ENCODE results near the gene ACACA.

The ACACA gene

DNA sequence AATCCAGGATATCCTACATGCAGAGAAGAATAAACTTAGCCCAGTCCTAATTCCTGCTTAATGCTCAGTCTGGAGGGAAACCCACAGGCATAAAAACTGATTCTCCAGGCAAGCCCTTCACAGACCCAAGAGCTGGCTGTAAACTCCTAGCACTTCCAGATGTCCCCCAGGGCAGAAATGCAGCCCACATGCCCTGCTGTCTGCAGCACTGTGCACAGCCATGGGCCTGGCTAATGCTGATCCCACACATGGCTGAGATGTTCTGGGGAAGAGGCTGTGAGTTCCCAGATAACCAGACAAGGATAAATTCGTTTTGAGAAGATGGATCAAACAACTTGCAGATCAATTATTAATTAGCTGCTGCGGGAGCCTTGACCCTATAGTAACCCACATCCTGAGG lies 309.5 kb downstream of the ACACA start:
- Histone ChIP-seq H3K9me3 (no peaks in the 10 kb centered on the region), H3K36me3 (peaks cover 77% of the 10 kb centered on the region), H3K4me1 (peaks cover 5% of the 10 kb centered on the region; the same call in 1 of the 2 replicates), H3K27me3 (no peaks in the 10 kb centered on the region), H3K4me3 (ENCODE audit: low read depth, low read length) (no peak overlapping the region)
- TF ChIP-seq, protein P1, sequence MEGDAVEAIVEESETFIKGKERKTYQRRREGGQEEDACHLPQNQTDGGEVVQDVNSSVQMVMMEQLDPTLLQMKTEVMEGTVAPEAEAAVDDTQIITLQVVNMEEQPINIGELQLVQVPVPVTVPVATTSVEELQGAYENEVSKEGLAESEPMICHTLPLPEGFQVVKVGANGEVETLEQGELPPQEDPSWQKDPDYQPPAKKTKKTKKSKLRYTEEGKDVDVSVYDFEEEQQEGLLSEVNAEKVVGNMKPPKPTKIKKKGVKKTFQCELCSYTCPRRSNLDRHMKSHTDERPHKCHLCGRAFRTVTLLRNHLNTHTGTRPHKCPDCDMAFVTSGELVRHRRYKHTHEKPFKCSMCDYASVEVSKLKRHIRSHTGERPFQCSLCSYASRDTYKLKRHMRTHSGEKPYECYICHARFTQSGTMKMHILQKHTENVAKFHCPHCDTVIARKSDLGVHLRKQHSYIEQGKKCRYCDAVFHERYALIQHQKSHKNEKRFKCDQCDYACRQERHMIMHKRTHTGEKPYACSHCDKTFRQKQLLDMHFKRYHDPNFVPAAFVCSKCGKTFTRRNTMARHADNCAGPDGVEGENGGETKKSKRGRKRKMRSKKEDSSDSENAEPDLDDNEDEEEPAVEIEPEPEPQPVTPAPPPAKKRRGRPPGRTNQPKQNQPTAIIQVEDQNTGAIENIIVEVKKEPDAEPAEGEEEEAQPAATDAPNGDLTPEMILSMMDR (IDR thresholded peaks at IDR 0.05; ENCODE audit: low read depth, low read length) = no peak
- DNase-seq = peak; percentile 55

DNA sequence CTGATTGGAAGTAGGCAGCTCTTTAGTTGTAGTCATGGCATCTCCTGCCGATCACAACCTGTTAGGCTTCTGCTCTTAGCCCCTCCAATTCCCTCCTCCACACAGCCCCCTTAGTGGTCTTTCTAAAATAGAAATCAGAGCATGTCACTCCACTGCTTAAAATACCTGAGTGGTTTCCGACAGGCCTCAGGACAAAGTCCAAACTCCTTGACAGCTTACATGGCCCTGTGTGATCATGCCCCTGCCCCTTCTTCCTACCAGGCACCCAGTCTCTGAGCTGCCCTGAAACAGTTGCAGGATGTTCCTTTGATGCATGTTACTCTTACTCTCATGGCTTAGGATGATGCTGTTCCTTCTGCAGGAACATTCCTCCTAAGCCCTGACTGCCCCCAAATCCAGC lies 310.6 kb downstream of the ACACA start:
- TF ChIP-seq, protein P1 (IDR thresholded peaks at IDR 0.05; ENCODE audit: low read depth, low read length) = no peak
- no peaks in the 10 kb centered on the region for H3K27me3 ChIP-seq
- H3K36me3 ChIP-seq = peaks cover 68% of the 10 kb centered on the region
- H3K4me1 ChIP-seq = peaks cover 7% of the 10 kb centered on the region
- DNase-seq = no peak
- H3K4me3 ChIP-seq (ENCODE audit: low read depth, low read length) = no peak overlapping the region
- H3K9me3 ChIP-seq = no peaks in the 10 kb centered on the region

DNA sequence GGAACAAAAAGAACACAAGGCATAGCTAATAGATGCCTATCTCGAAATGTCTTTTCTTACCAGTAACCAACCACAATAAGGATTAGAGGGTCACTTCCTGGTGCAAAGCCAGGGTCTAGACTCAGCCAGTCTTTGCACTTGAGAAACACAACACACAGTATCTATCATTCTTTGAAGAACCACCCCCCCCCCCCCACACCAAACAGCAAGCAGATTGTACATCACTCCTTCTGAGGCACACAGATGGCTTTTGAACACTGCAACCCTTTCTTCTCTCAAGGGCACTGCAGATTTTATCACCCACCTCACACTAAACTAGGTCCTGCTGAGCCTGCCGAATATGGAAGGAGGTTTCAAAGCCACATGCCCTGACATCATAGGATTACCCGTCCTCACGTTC lies 312.2 kb downstream of the ACACA start:
- H3K36me3 ChIP-seq = peaks cover 78% of the 10 kb centered on the region
- TF ChIP-seq, protein P1 (IDR thresholded peaks at IDR 0.05; ENCODE audit: low read depth, low read length) = no peak
- peaks cover 8% of the 10 kb centered on the region for H3K4me1 ChIP-seq
- H3K4me3 ChIP-seq (ENCODE audit: low read depth, low read length) = no peak overlapping the region
- H3K27me3 ChIP-seq = no peaks in the 10 kb centered on the region
- no peaks in the 10 kb centered on the region for H3K9me3 ChIP-seq
- no peak for DNase-seq

DNA sequence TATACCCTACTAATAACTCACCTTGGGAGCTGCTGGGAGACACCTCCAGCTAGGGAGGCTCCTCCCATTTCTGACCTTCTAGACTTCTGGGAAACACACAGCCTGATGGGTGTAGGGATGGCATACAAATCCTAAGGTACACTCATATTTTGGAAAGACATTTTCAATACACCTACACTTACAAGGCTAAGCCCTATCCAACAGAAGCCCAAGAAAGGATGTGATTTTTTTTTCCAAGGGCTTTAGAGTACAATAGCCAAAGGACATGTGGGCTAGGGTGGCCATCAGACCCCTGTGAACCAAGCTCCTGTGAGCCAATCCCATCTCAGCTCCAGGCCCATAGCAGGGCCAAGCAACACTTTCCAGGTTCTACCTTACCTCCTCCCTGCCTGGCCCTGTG lies 313.9 kb downstream of the ACACA start:
- no peak overlapping the region for H3K4me3 ChIP-seq (ENCODE audit: low read depth, low read length)
- H3K36me3 ChIP-seq = peaks cover 82% of the 10 kb centered on the region
- TF ChIP-seq, protein P1 (IDR thresholded peaks at IDR 0.05; ENCODE audit: low read depth, low read length) = no peak
- DNase-seq = no peak
- H3K9me3 ChIP-seq = no peaks in the 10 kb centered on the region
- H3K4me1 ChIP-seq = peaks cover 12% of the 10 kb centered on the region
- no peaks in the 10 kb centered on the region for H3K27me3 ChIP-seq

DNA sequence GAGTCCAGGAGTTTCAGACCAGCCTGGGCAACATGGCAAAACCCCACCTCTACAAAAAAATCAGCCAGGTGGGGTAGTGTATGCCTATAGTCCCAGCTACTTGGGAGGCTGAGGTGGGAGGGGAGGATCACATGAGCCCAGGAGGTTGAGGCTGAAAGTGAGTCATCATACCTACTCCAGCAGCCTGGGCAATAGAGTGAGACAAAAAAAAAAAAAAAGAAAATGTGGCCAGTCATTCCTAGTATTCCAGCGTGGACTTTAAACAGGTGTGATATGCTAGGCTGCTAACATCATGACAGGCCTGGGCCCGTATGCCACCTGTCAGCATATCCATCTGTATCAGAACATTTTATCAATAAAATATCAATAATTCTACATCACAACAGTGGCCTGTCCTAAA lies 314.6 kb downstream of the ACACA start:
- TF ChIP-seq, protein P1 (IDR thresholded peaks at IDR 0.05; ENCODE audit: low read depth, low read length) = no peak
- Histone ChIP-seq H3K4me1 (peaks cover 12% of the 10 kb centered on the region), H3K9me3 (no peaks in the 10 kb centered on the region), H3K4me3 (ENCODE audit: low read depth, low read length) (no peak overlapping the region), H3K36me3 (peaks cover 80% of the 10 kb centered on the region), H3K27me3 (no peaks in the 10 kb centered on the region)
- DNase-seq = no peak

DNA sequence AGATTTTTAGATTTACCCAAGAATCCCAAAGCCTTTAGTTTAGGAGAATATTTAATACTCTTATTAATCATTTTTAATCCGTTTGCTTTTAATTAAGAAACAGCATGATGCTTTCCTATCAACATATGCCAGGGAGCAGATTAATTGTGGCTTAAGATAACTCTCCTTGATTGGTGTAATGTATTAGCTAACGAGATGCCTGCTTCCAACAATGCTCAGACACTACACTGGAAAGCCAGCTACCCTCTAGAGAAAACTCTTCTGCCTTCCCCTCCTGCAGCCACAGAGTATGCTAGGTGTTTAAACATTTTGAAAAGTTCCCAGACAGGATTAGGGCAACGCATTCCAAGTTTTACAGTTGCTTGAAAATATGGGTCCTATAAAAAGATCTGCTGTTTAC lies 315.7 kb downstream of the ACACA start:
- H3K36me3 ChIP-seq = peaks cover 80% of the 10 kb centered on the region
- DNase-seq = no peak

More for the DNA sequence above, 315.7 kb downstream of the ACACA start:
- TF ChIP-seq, protein P1 (IDR thresholded peaks at IDR 0.05; ENCODE audit: low read depth, low read length) = no peak
- Histone ChIP-seq H3K4me3 (ENCODE audit: low read depth, low read length) (no peak overlapping the region), H3K27me3 (no peaks in the 10 kb centered on the region), H3K4me1 (peaks cover 12% of the 10 kb centered on the region), H3K9me3 (no peaks in the 10 kb centered on the region)

All from BE2C (cell line).